Measurements from ENCODE around the gene C11orf97. TPM values are rescaled to one million over a fixed set of nuclear protein-coding genes. Genes with fewer than 3 reads are reported as not detected.

Gene C11orf97
- polyA plus RNA-seq, 5 donors, result 0.60 to 3.7 (median 2.8) TPM

- no peak for DNase-seq
These were observed 9.4 kb downstream of the C11orf97 start for GRCh38 chr11:94521684-94522083.

GRCh38 chr11:94524341-94524740, 12.1 kb downstream of the C11orf97 start:
- no peak for DNase-seq

- peak in 1 of 2 donors; percentile 45 for DNase-seq
These were observed 13.5 kb downstream of the C11orf97 start for GRCh38 chr11:94525546-94526324.

- no peak for DNase-seq
These were observed 14.6 kb downstream of the C11orf97 start for GRCh38 chr11:94526645-94527438.

GRCh38 chr11:94528551-94528950, 16.3 kb downstream of the C11orf97 start:
- DNase-seq, result no peak

GRCh38 chr11:94532211-94532610, 19.9 kb downstream of the C11orf97 start:
- DNase-seq, result no peak

- no peak for DNase-seq
These were observed 20.9 kb downstream of the C11orf97 start for GRCh38 chr11:94533206-94533605.

GRCh38 chr11:94533696-94534630, 21.7 kb downstream of the C11orf97 start:
- no peak for DNase-seq

- no peak for DNase-seq
These were observed 24.1 kb downstream of the C11orf97 start for GRCh38 chr11:94536386-94536785.

GRCh38 chr11:94537031-94537600, 24.9 kb downstream of the C11orf97 start:
- DNase-seq, result peak in 1 of 2 donors; percentile 29

GRCh38 chr11:94539420-94539819, 27.2 kb downstream of the C11orf97 start:
- no peak for DNase-seq

GRCh38 chr11:94543695-94544645, 31.7 kb downstream of the C11orf97 start, which contains the start of gene FUT4:
Gene FUT4, plus strand, starts transcription at chr11:94543921. Its CDS starts 213 bp downstream, at chr11:94544134.
- peak; percentile 82 to 86 for DNase-seq

GRCh38 chr11:94544646-94545263, 32.5 kb downstream of the C11orf97 start:
- peak in 1 of 2 donors; percentile 32 for DNase-seq

GRCh38 chr11:94545264-94546161, 33.3 kb downstream of the C11orf97 start:
- no peak for DNase-seq

- DNase-seq, result no peak
These were observed 33.9 kb downstream of the C11orf97 start for GRCh38 chr11:94546162-94546470.

GRCh38 chr11:94546886-94547285, 34.6 kb downstream of the C11orf97 start:
- no peak for DNase-seq

- no peak for DNase-seq
These were observed 36.9 kb downstream of the C11orf97 start for GRCh38 chr11:94549146-94549545.

- no peak for DNase-seq
These were observed 38.3 kb downstream of the C11orf97 start for GRCh38 chr11:94550513-94550912.

- no peak for DNase-seq
These were observed 41.7 kb downstream of the C11orf97 start for GRCh38 chr11:94553938-94554337.
